Measurements from ENCODE around the gene BCL2L1.
A peak's percentile ranks its signal among the peaks of the same experiment; 100 is the strongest.
"Not testable (repeated sequence)": the region's sequence is repeated elsewhere in the genome, so short reads cannot be mapped to it uniquely, and the experiment has no call there.

Gene BCL2L1

DNA sequence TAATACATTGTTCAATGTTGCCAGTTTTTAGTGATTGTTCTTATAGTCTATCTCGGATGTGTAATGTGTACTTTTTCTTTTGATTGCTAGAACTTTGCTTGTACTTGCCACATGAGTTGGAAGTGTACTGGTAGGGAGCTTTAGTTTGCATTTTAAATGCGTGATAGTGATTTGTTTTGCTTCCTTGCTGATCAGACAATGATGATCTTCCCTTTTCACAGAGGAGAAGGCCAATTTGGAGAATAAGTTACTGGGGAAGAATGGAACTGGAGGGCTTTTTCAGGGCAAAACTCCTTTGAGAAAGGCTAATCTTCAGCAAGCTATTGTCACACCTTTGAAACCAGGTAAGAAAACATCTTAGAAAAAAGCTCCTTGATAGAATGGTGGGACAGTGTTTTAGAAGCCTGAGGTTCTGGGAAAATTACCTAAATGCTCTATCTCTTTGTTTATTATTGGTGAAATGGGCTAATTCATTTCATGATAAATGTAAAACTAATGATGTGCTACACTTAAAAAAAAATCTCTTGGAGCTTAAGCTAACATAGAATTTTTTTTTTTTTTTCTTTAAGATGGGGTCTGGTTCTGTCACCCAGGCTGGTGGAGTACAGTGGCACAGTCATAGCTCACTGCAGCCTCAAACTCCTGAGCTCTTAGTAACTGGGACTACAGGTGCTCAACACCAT is 37.3 kb upstream of the BCL2L1 start:
- H3K4me3 ChIP-seq (ENCODE audit: low read depth, low read length), result no peak overlapping the region
- no peak for TF ChIP-seq CTCF (conservative IDR thresholded peaks at IDR 0.05; ENCODE audit: low read depth, low read length)
- DNase-seq (ENCODE audit: low read depth), result peak; percentile 27

- peak; percentile 52 for DNase-seq (ENCODE audit: low read depth)
- H3K4me3 ChIP-seq (ENCODE audit: low read depth, low read length), result no peak overlapping the region
- TF ChIP-seq CTCF (conservative IDR thresholded peaks at IDR 0.05; ENCODE audit: low read depth, low read length), result no peak
Observed at GRCh38 chr20:31758991-31759390, 36.3 kb upstream of the BCL2L1 start.

DNA sequence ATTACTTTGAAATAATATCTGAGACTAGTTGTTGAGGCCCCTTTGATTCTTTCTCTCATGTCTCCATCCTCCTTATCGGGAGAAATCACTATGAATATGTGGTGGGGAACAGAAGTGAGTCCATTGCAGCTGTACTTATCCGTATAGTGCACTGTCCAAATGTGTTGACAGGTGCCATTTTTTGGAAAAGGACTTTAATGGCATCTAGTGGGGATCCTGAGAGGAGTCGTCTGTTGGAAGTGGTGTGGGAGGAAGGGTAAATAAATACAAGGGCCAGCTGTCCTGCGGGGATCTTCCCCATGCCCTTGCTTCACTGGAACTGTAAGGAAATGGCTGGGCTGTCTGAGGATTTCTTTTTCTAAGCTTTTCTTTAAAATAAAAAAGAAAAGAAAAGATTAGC is 35.9 kb upstream of the BCL2L1 start:
- TF ChIP-seq CTCF (conservative IDR thresholded peaks at IDR 0.05; ENCODE audit: low read depth, low read length), result no peak
- H3K4me3 ChIP-seq (ENCODE audit: low read depth, low read length), result no peak overlapping the region
- no peak for DNase-seq (ENCODE audit: low read depth)

DNA sequence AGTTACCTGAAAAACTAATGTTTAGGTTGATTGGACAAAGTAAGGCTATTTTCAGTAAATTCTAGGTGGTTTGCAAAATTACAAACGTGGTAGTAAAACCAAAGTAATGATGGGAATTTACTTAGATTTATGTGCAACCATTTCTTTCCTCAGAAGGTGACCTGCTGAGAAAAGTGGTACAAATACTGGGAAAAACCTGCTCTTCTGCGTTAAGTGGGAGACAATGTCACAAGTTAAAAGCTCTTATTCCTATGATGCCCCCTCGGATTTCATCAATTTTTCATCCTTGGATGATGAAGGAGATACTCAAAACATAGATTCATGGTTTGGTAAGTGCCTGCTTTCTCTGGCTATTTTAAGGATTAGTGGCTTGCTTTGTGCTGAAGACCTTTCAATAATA is 34.6 kb upstream of the BCL2L1 start:
- no peak for DNase-seq (ENCODE audit: low read depth)
- TF ChIP-seq CTCF (conservative IDR thresholded peaks at IDR 0.05; ENCODE audit: low read depth, low read length), result no peak
- no peak overlapping the region for H3K4me3 ChIP-seq (ENCODE audit: low read depth, low read length)

- DNase-seq (ENCODE audit: low read depth), result peak; percentile 94
- no peak overlapping the region for H3K4me3 ChIP-seq (ENCODE audit: low read depth, low read length)
Observed at GRCh38 chr20:31751126-31751525, 28.5 kb upstream of the BCL2L1 start.

DNA sequence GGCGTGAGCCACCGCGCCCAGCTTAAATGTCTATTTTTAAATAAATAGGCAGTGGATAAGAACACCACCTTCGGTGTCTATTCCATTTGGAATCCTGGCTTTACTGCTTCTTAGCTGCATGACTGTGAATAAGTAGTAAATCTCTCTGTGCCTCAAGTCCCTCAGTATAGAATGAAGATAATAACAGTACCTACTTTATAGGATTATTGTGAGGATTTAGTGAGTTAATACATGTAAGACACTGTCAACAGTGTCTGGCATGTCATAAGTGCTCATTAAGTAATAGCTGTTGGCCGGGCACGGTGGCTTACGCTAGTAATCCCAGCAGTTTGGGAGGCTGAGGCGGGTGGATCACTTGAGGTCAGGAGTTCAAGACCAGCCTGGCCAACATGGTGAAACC is 26.6 kb upstream of the BCL2L1 start:
- no peak for TF ChIP-seq CTCF (conservative IDR thresholded peaks at IDR 0.05; ENCODE audit: low read depth, low read length)
- no peak for DNase-seq (ENCODE audit: low read depth)
- no peak overlapping the region for H3K4me3 ChIP-seq (ENCODE audit: low read depth, low read length)

More at GRCh38 chr20:31751126-31751525, 28.5 kb upstream of the BCL2L1 start:
- TF ChIP-seq CTCF (conservative IDR thresholded peaks at IDR 0.05; ENCODE audit: low read depth, low read length), result no peak

- TF ChIP-seq CTCF (conservative IDR thresholded peaks at IDR 0.05; ENCODE audit: low read depth, low read length), result no peak
- peak; percentile 50 for DNase-seq (ENCODE audit: low read depth)
- no peak overlapping the region for H3K4me3 ChIP-seq (ENCODE audit: low read depth, low read length)
Observed at GRCh38 chr20:31747640-31748039, 25.0 kb upstream of the BCL2L1 start.

GRCh38 chr20:31747028-31747427 is 24.4 kb upstream of the BCL2L1 start:
- not testable (repeated sequence) for DNase-seq (ENCODE audit: low read depth); H3K4me3 ChIP-seq (ENCODE audit: low read depth, low read length)
